K562 (cell line): Measurements from ENCODE around the gene RAD52. TPM values are rescaled to one million over a fixed set of nuclear protein-coding genes. Genes with fewer than 3 reads are reported as not detected.

Source experiments
- CREB3L1 ChIP-seq: fragments of 450-650 bp; IDR thresholded peaks from 2 replicates; pipeline ENCODE4 v1.6.1; 2014; ENCODE audit warnings: low read depth, mild to moderate bottlenecking, moderate library complexity, borderline replicate concordance
- CXXC5 ChIP-seq: fragments of 250-450 bp; sonication (Bioruptor Pico); IDR thresholded peaks from 2 replicates; pipeline ENCODE4 v1.8.0; 2022; ENCODE audit warnings: inconsistent platforms, mild to moderate bottlenecking, moderate library complexity
- GTF2B ChIP-seq: IDR thresholded peaks from 2 replicates; pipeline ENCODE4 v1.6.1; 2011; ENCODE audit not compliant: insufficient read length; ENCODE audit errors: extremely low read depth
- HNRNPL ChIP-seq: fragments of 200-400 bp; formaldehyde crosslinking; IDR thresholded peaks from 2 replicates; pipeline ENCODE4 v1.6.1; 2017; ENCODE audit warnings: low read depth, mild to moderate bottlenecking, low read length
- KLF16 ChIP-seq: IDR thresholded peaks from 2 replicates; pipeline ENCODE4 v1.6.1; 2016; ENCODE audit warnings: antibody characterized with exemption
- MEF2A ChIP-seq: IDR thresholded peaks from 2 replicates; pipeline ENCODE4 v1.6.1; 2011; ENCODE audit warnings: low read depth, mild to moderate bottlenecking, low read length, moderate library complexity; ENCODE audit not compliant: control insufficient read depth
- NR0B1 ChIP-seq: fragments of 450-650 bp; IDR thresholded peaks from one replicate; pipeline ENCODE4 v1.6.1; 2018; ENCODE audit warnings: mild to moderate bottlenecking, moderate library complexity; ENCODE audit not compliant: partially characterized antibody
- PHB ChIP-seq: fragments of 250-450 bp; sonication (Bioruptor Pico); IDR thresholded peaks from 2 replicates; pipeline ENCODE4 v1.5.0; 2021
- PTRF ChIP-seq: fragments of 450-650 bp; IDR thresholded peaks from 2 replicates; pipeline ENCODE4 v1.6.1; 2016; ENCODE audit warnings: mild to moderate bottlenecking, missing genetic modification characterization, missing compliant biosample characterization
- RB1 ChIP-seq: fragments of 450-650 bp; IDR thresholded peaks from 2 replicates; pipeline ENCODE4 v1.6.1; 2017; ENCODE audit warnings: low read depth, mild to moderate bottlenecking
- REST ChIP-seq, 2 experiments: fragments of 450-650 bp; formaldehyde crosslinking in 1 of 2; IDR thresholded peaks; 2 replicates each; pipeline versions ENCODE4 v1.4.0 to v1.6.1; 2014 to 2020; ENCODE audit warnings: mild to moderate bottlenecking in 2 of 2, borderline replicate concordance in 1 of 2, low read depth in 1 of 2
- SMAD1 ChIP-seq: fragments of 150-350 bp; IDR thresholded peaks from 2 replicates; pipeline ENCODE4 v1.6.1; 2014; ENCODE audit warnings: low read length, low read depth; ENCODE audit not compliant: partially characterized antibody
- TEAD4 ChIP-seq, 2 experiments: sonication (generic) in 1 of 2; formaldehyde crosslinking in 1 of 2; IDR thresholded peaks; 2 replicates each; pipeline versions ENCODE4 v1.6.1 to v1.8.0; 2012 to 2022; ENCODE audit warnings: borderline replicate concordance in 1 of 2, inconsistent platforms in 1 of 2, low read length in 1 of 2, mild to moderate bottlenecking in 1 of 2, missing genetic modification reagents in 1 of 2
- ZFP30 ChIP-seq: fragments of 250-450 bp; sonication (Bioruptor Pico); IDR thresholded peaks from 2 replicates; pipeline ENCODE4 v1.8.0; 2022; ENCODE audit warnings: moderate library complexity, mild to moderate bottlenecking, inconsistent platforms, borderline replicate concordance
- ZNF224 ChIP-seq: sonication (generic); formaldehyde crosslinking; IDR thresholded peaks from 2 replicates; pipeline ENCODE4 v1.8.0; 2022; ENCODE audit warnings: mild to moderate bottlenecking, missing genetic modification reagents
- polyA plus RNA-seq, 8 experiments: library from polyadenylated mRNA; depleted of rRNA in 4 of 8; stranded (reverse) in 5 of 8; unstranded in 3 of 8; fragments of >200 nt; fragmentation: Nextera tagmentation in 2 of 8; fragmentation: Illumina TruSeq in 1 of 8; extraction: Ambion mirVana in 2 of 8; extraction: Trizol in 1 of 8; gene quantifications; 2 replicates each; pipeline versions ENCODE4 v1.2.1 to v1.2.3, GENCODE V29; 2011 to 2014; ENCODE audit warnings: inconsistent platforms in 1 of 8, missing spikeins in 1 of 8
- total RNA-seq, 7 experiments: library from RNA; depleted of rRNA in 6 of 7; stranded (reverse); fragments of >200 nt in 6 of 7; fragmentation: Illumina TruSeq in 2 of 7; extraction: Trizol in 2 of 7; gene quantifications; 2 replicates each; pipeline versions ENCODE4 v1.2.1 to v1.2.3, GENCODE V29; 2011 to 2021; ENCODE audit warnings: low replicate concordance in 1 of 7

Gene RAD52
- total and polyA plus RNA-seq, 9 of the 15 experiments (the other 6 are each of a cell fraction or from before 2014, with no cell fraction given): 1.3 to 15.9 (median 9.3) TPM

- TF ChIP-seq REST (IDR thresholded peaks at IDR 0.05; ENCODE audit: borderline replicate concordance) (peak; percentile 77), REST (CRISPR knock-in tag; IDR thresholded peaks at IDR 0.05; ENCODE audit: low read depth) (peak; percentile 46; the same call in 1 of the 2 replicates), GTF2B (no peak), ZFP30 (CRISPR knock-in tag) (no peak), PTRF (tag) (no peak), MEF2A (no peak; the same call in 1 of the 2 replicates), NR0B1 (no peak), PHB (CRISPR knock-in tag) (no peak), HNRNPL (no peak), CREB3L1 (peak; percentile 64; the same call in 1 of the 2 replicates), CXXC5 (peak; percentile 64), ZNF224 (CRISPR knock-in tag) (no peak), RB1 (peak; percentile 98), TEAD4 (IDR thresholded peaks at IDR 0.05; ENCODE audit: low read length) (peak; percentile 35; the same call in 1 of the 2 replicates), TEAD4 (CRISPR knock-in tag; IDR thresholded peaks at IDR 0.05; ENCODE audit: borderline replicate concordance) (no peak), KLF16 (peak; percentile 6; the same call in 1 of the 2 replicates), SMAD1 (no peak)
Measured at GRCh38 chr12:949453-950191, at the start of gene RAD52 (continued).
